ENCODE measurements around the gene MRPS31. TPM values are rescaled to one million over a fixed set of nuclear protein-coding genes. Genes with fewer than 3 reads are reported as not detected.
A peak's percentile ranks its signal among the peaks of the same experiment; 100 is the strongest.

Gene MRPS31
- total RNA-seq, 1 experiment from 2014 or later = 22.8 TPM

- Histone ChIP-seq H3K9me2 (ENCODE audit: insufficient read depth) (no peaks in the 10 kb centered on the region), H3K27me3 (ENCODE audit: insufficient read depth, low read length) (no peaks in the 10 kb centered on the region), H3K9ac (ENCODE audit: low read length) (no peak overlapping the region), H4K20me1 (ENCODE audit: insufficient read depth) (no peaks in the 10 kb centered on the region), H3K4me1 (ENCODE audit: control insufficient read depth in 1 of 2, insufficient read depth in 2 of 2, low read length in 2 of 2) (0 out of 4 replicates have a peak, but pooled peaks cover 0 to 3% of the 10 kb centered on the region in 2 experiments), H3K9me3 (ENCODE audit: control insufficient read depth in 1 of 2, insufficient read depth in 1 of 2, low read depth in 1 of 2, low read length in 2 of 2) (no peaks in the 10 kb centered on the region), H3K4me3 (replicated peaks in 1 of 2; ENCODE audit: low read depth in 1 of 2, low read length in 2 of 2) (no peak overlapping the region), H3K27ac (ENCODE audit: low read depth, low read length) (no peak overlapping the region), H2AFZ (ENCODE audit: low read depth, low read length, poor library complexity, severe bottlenecking) (no peak overlapping the region), H3K36me3 (ENCODE audit: control insufficient read depth in 1 of 2, insufficient read depth in 2 of 2, low read length in 2 of 2) (peaks cover 5 to 12% of the 10 kb centered on the region in 2 experiments; a peak in 1 of 4 replicates), H3K79me2 (ENCODE audit: insufficient read depth, low read length) (no peaks in the 10 kb centered on the region), H3K4me2 (ENCODE audit: low read length) (no peak overlapping the region)
- ChIA-PET RAD21 (ENCODE audit: low non-redundant PET in 1 of 2, low total read pairs in 2 of 2, uncharacterized antibody in 2 of 2, unreplicated experiment in 2 of 2) (no interaction called here), POLR2A (no interaction called here), CTCF (interaction anchor here (1.1 to 3.4 kb wide), 2 partner anchors 23 to 36 kb away, joined by 3 to 11 read pairs; no protein-coding TSS in a partner anchor)
- DNase-seq (ENCODE audit: low read depth, low spot score) (no peak), ATAC-seq (0 out of 2 replicates have a peak, but pooled peaks have one; percentile 52)
- TF ChIP-seq CEBPB (IDR thresholded peaks at IDR 0.05; ENCODE audit: low read depth) = no peak
- TF ChIP-seq SRF (IDR thresholded peaks at IDR 0.05; ENCODE audit: low read depth) = no peak
- TF ChIP-seq ELF1 (IDR thresholded peaks at IDR 0.05; ENCODE audit: borderline replicate concordance, low read depth) = no peak
- no peak for TF ChIP-seq EZH2phosphoT487 (IDR thresholded peaks at IDR 0.05; ENCODE audit: borderline replicate concordance)
- TF ChIP-seq SP1 (IDR thresholded peaks at IDR 0.05; ENCODE audit: low read depth) = no peak
- TF ChIP-seq ZBTB33 (IDR thresholded peaks at IDR 0.05; ENCODE audit: extremely low read depth, insufficient replicate concordance, low read length) = no peak
- intact Hi-C loops (cut with micrococcal nuclease) = no loop called here
- no TSS peak for BruUV-seq (replicated peaks)
These were observed 41.9 kb upstream of the MRPS31 start for GRCh38 chr13:40812724-40813445.

GRCh38 chr13:40812102-40812501 lies 41.1 kb upstream of the MRPS31 start:
- ChIA-PET RAD21 (ENCODE audit: low non-redundant PET in 1 of 2, low total read pairs in 2 of 2, uncharacterized antibody in 2 of 2, unreplicated experiment in 2 of 2) (no interaction called here), POLR2A (no interaction called here), CTCF (interaction anchor here (3.4 kb wide), 1 partner anchor 35 kb away, joined by 11 read pairs; no protein-coding TSS in a partner anchor)
- intact Hi-C loops (cut with micrococcal nuclease) = no loop called here
- Histone ChIP-seq H3K9ac (ENCODE audit: low read length) (no peak overlapping the region), H3K79me2 (ENCODE audit: insufficient read depth, low read length) (no peaks in the 10 kb centered on the region), H3K27ac (ENCODE audit: low read depth, low read length) (no peak overlapping the region), H3K36me3 (ENCODE audit: control insufficient read depth in 1 of 2, insufficient read depth in 2 of 2, low read length in 2 of 2) (peaks cover 6 to 12% of the 10 kb centered on the region in 2 experiments; a peak in 1 of 4 replicates), H4K20me1 (ENCODE audit: insufficient read depth) (no peaks in the 10 kb centered on the region), H3K4me1 (ENCODE audit: control insufficient read depth in 1 of 2, insufficient read depth in 2 of 2, low read length in 2 of 2) (0 out of 4 replicates have a peak, but pooled peaks cover 0 to 3% of the 10 kb centered on the region in 2 experiments), H3K9me2 (ENCODE audit: insufficient read depth) (no peaks in the 10 kb centered on the region), H3K9me3 (ENCODE audit: control insufficient read depth in 1 of 2, insufficient read depth in 1 of 2, low read depth in 1 of 2, low read length in 2 of 2) (no peaks in the 10 kb centered on the region), H3K4me3 (replicated peaks in 1 of 2; ENCODE audit: low read depth in 1 of 2, low read length in 2 of 2) (no peak overlapping the region), H3K27me3 (ENCODE audit: insufficient read depth, low read length) (no peaks in the 10 kb centered on the region), H3K4me2 (ENCODE audit: low read length) (no peak overlapping the region), H2AFZ (ENCODE audit: low read depth, low read length, poor library complexity, severe bottlenecking) (no peak overlapping the region)
- BruUV-seq (replicated peaks) = no TSS peak
- DNase-seq (ENCODE audit: low read depth, low spot score) = no peak
- ATAC-seq = no peak
- no peak for TF ChIP-seq SIN3A (IDR thresholded peaks at IDR 0.05; ENCODE audit: low read depth)
- no peak for TF ChIP-seq ATF3 (IDR thresholded peaks at IDR 0.05)
- no peak for TF ChIP-seq JUND (IDR thresholded peaks at IDR 0.05)
- TF ChIP-seq CEBPB (IDR thresholded peaks at IDR 0.05; ENCODE audit: low read depth) = no peak
- no peak for TF ChIP-seq POLR2A (IDR thresholded peaks at IDR 0.05; ENCODE audit: borderline replicate concordance, extremely low read depth, insufficient read depth, insufficient read length)
- TF ChIP-seq POLR2AphosphoS5 (IDR thresholded peaks at IDR 0.05; ENCODE audit: low read depth, low read length) = no peak
- no peak for TF ChIP-seq TCF7L2 (IDR thresholded peaks at IDR 0.05; ENCODE audit: borderline replicate concordance, extremely low read depth, insufficient read depth, insufficient read length)
- TF ChIP-seq REST (IDR thresholded peaks at IDR 0.05; ENCODE audit: low read depth) = no peak
- no peak for TF ChIP-seq EGR1 (IDR thresholded peaks at IDR 0.05; ENCODE audit: low read depth)
- TF ChIP-seq RAD21 (IDR thresholded peaks at IDR 0.05; ENCODE audit: low read depth) = no peak
